Uterus (tissue), 4 donors: Measurements from ENCODE around the gene FOXN3. TPM values are rescaled to one million over a fixed set of nuclear protein-coding genes. Genes with fewer than 3 reads are reported as not detected.

Source experiments
- DNase-seq, 2 donors: peaks; one replicate each; pipeline ENCODE4 v3.0.0-alpha.2; 2019 to 2020
- H3K27ac ChIP-seq, 2 donors: fragments of 200-600 bp; sonication (generic); 1 replicate in 1 of 2; 2 replicates in 1 of 2; pipeline ENCODE4 v1.5.1; 2016 to 2018
- H3K27me3 ChIP-seq, 2 donors: fragments of 200-600 bp; sonication (generic); one replicate each; pipeline ENCODE4 v1.5.1; 2018 to 2019; ENCODE audit warnings: control low read depth in 1 of 2
- H3K36me3 ChIP-seq, 2 donors: fragments of 200-600 bp; sonication (generic); one replicate each; pipeline ENCODE4 v1.5.1; 2019; ENCODE audit warnings: control low read depth in 1 of 2
- H3K4me1 ChIP-seq, 2 donors: fragments of 200-600 bp; sonication (generic); one replicate each; pipeline ENCODE4 v1.5.1; 2018 to 2019; ENCODE audit warnings: control low read depth in 1 of 2
- H3K4me3 ChIP-seq, 2 donors: fragments of 200-600 bp; sonication (generic); 1 replicate in 1 of 2; 2 replicates in 1 of 2; pipeline ENCODE4 v1.5.1; 2018 to 2019; ENCODE audit warnings: mild to moderate bottlenecking in 1 of 2
- H3K9me3 ChIP-seq, 2 donors: fragments of 200-600 bp; sonication (generic); one replicate each; pipeline ENCODE4 v1.5.1; 2019; ENCODE audit warnings: control low read depth in 1 of 2
- CTCF ChIP-seq, 4 experiments: fragments of 200-600 bp in 2 of 4; fragments of 450-650 bp in 2 of 4; sonication (generic) in 2 of 4; IDR thresholded peaks; one replicate each; pipeline ENCODE4 v1.5.1; 2016 to 2019; ENCODE audit warnings: antibody characterized with exemption in 4 of 4, mild to moderate bottlenecking in 2 of 4, moderate library complexity in 1 of 4
- POLR2A ChIP-seq, 2 donors: fragments of 450-650 bp; IDR thresholded peaks; one replicate each; pipeline ENCODE4 v1.6.1; 2016; ENCODE audit warnings: antibody characterized with exemption in 2 of 2, mild to moderate bottlenecking in 1 of 2, moderate library complexity in 1 of 2
- intact Hi-C: fragments of 100-400 bp; cut with DNase I; formaldehyde crosslinking; loops from one replicate; pipeline ENCODE4 v1.15.1; 2023; ENCODE audit warnings: low total_unique reads
- total RNA-seq, 4 donors: library from RNA; depleted of rRNA in 3 of 4; stranded (reverse); fragments of >200 nt in 3 of 4; gene quantifications; one replicate each; pipeline versions ENCODE4 v1.1.0 to v1.2.4, GENCODE V29; 2014 to 2023
- donor health status: DM: yes; HTN: yes; CAD: no.

Gene FOXN3
- total RNA-seq, 4 donors from 2014 or later: 37.7 to 103 (median 74.9) TPM

- peaks cover 4 to 11% of the 10 kb centered on the region in 2 donors for H3K4me1 ChIP-seq
- TF ChIP-seq CTCF (IDR thresholded peaks at IDR 0.05) (no peak), POLR2A (IDR thresholded peaks at IDR 0.05) (peak; percentile 13 to 29)
These were observed 113.3 kb downstream of the FOXN3 start for GRCh38 chr14:89303456-89304435.

GRCh38 chr14:89302396-89302950 is 114.6 kb downstream of the FOXN3 start:
- intact Hi-C loops: loop anchor here (10.0 kb wide), 1 partner anchor 112 kb away; the partner anchor contains the start of gene FOXN3

More at GRCh38 chr14:89303456-89304435, 113.3 kb downstream of the FOXN3 start:
- intact Hi-C loops: loop anchor here (10.0 kb wide), 1 partner anchor 111 kb away; the partner anchor contains the start of gene FOXN3
- Histone ChIP-seq H3K36me3 (no peaks in the 10 kb centered on the region), H3K27me3 (no peaks in the 10 kb centered on the region), H3K4me3 (peak overlapping the region; percentile 14 to 22), H3K9me3 (no peaks in the 10 kb centered on the region), H3K27ac (peak overlapping the region; percentile 83 to 96)
- DNase-seq: peak; percentile 61 to 65

GRCh38 chr14:89299587-89299986 is 117.4 kb downstream of the FOXN3 start:
- H3K4me3 ChIP-seq: no peak overlapping the region
- intact Hi-C loops: no loop called here
- peaks cover 4 to 11% of the 10 kb centered on the region in 2 donors for H3K4me1 ChIP-seq
- no peaks in the 10 kb centered on the region for H3K36me3 ChIP-seq
- TF ChIP-seq POLR2A (IDR thresholded peaks at IDR 0.05) (no peak), CTCF (IDR thresholded peaks at IDR 0.05) (no peak)
- no peak for DNase-seq
- no peaks in the 10 kb centered on the region for H3K27me3 ChIP-seq
- no peak overlapping the region for H3K27ac ChIP-seq
- H3K9me3 ChIP-seq: no peaks in the 10 kb centered on the region

More at GRCh38 chr14:89302396-89302950, 114.6 kb downstream of the FOXN3 start:
- H3K27ac ChIP-seq: peak overlapping the region; percentile 83 to 96
- DNase-seq: no peak
- H3K36me3 ChIP-seq: no peaks in the 10 kb centered on the region
- H3K4me1 ChIP-seq: peaks cover 4 to 11% of the 10 kb centered on the region in 2 donors
- TF ChIP-seq CTCF (IDR thresholded peaks at IDR 0.05) (no peak), POLR2A (IDR thresholded peaks at IDR 0.05) (no peak)
- H3K4me3 ChIP-seq: no peak overlapping the region
- H3K27me3 ChIP-seq: no peaks in the 10 kb centered on the region
- H3K9me3 ChIP-seq: no peaks in the 10 kb centered on the region

GRCh38 chr14:89298056-89298834 is 118.8 kb downstream of the FOXN3 start:
- Histone ChIP-seq H3K4me3 (no peak overlapping the region), H3K9me3 (no peaks in the 10 kb centered on the region), H3K27me3 (no peaks in the 10 kb centered on the region), H3K36me3 (no peaks in the 10 kb centered on the region), H3K4me1 (peaks cover 0 to 9% of the 10 kb centered on the region in 2 donors), H3K27ac (no peak overlapping the region)
- DNase-seq: no peak
- no peak for TF ChIP-seq CTCF (IDR thresholded peaks at IDR 0.05)
- no peak for TF ChIP-seq POLR2A (IDR thresholded peaks at IDR 0.05)
- intact Hi-C loops: no loop called here
